Measurements from ENCODE around the gene FTCDNL1.

FTCDNL1 gene

DNA sequence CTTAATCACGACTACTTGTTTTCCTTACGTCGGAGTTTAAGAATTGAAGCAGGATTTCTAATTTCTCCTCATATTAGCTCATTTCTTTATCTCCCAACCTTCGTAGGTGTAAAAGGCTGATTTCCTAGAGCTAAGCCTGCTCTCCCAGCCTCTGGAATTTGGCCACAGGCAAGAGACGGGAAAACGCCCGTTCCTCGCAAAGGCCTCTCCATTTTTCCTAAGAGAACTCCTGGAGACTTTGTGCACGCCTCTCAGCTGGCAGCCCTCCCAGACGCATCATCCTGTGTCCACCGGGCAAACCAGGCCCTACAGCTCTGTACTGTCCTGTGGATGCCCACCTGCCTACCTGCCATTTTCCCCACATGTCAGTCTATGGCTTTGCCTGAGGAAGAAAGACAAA is 106.3 kb downstream of the FTCDNL1 start:
- Histone ChIP-seq H2BK5ac (ENCODE audit: low read depth, low read length, poor library complexity, severe bottlenecking) (no peak overlapping the region), H3K27ac (ENCODE audit: low read length, poor library complexity, severe bottlenecking) (no peak overlapping the region), H3K18ac (ENCODE audit: low read depth in 1 of 2, low read length in 2 of 2) (no peak overlapping the region), H3K9me3 (ENCODE audit: control insufficient read depth, low read length) (no peaks in the 10 kb centered on the region), H2BK12ac (ENCODE audit: low read length in 2 of 2) (no peak overlapping the region), H3K4me1 (ENCODE audit: control insufficient read depth, insufficient read depth, low read depth, low read length) (no peaks in the 10 kb centered on the region), H3K4me3 (ENCODE audit: insufficient read depth in 1 of 2, low read depth in 1 of 2, low read length in 2 of 2) (no peak overlapping the region), H3K4ac (ENCODE audit: low read depth in 1 of 2, low read length in 2 of 2) (no peak overlapping the region), H2AFZ (ENCODE audit: low read depth, low read length) (no peak overlapping the region), H2BK120ac (ENCODE audit: low read depth, low read length) (no peak overlapping the region), H3K14ac (ENCODE audit: low read length in 2 of 2) (no peak overlapping the region), H3K4me2 (ENCODE audit: low read length, poor library complexity, severe bottlenecking) (no peak overlapping the region), H3K36me3 (ENCODE audit: control insufficient read depth in 1 of 2, insufficient read depth in 2 of 2, low read depth in 1 of 2, low read length in 2 of 2) (no peaks in the 10 kb centered on the region), H4K91ac (ENCODE audit: low read length) (no peak overlapping the region), H3K23ac (ENCODE audit: low read length in 2 of 2) (no peak overlapping the region), H3K9ac (ENCODE audit: low read length) (no peak overlapping the region), H3K27me3 (ENCODE audit: control insufficient read depth in 1 of 2, insufficient read depth in 1 of 2, low read length in 2 of 2) (peaks cover 0 to 5% of the 10 kb centered on the region in 2 experiments), H2AK5ac (ENCODE audit: low read length, severe bottlenecking) (no peak overlapping the region), H2BK15ac (ENCODE audit: low read depth, poor library complexity, severe bottlenecking) (no peak overlapping the region), H4K8ac (ENCODE audit: low read length) (no peak overlapping the region), H3K79me1 (replicated peaks; ENCODE audit: low read length, poor library complexity, severe bottlenecking) (no peaks in the 10 kb centered on the region)
- DNase-seq: no peak
- 92% methylated on average over 11 of the region's 11 CpGs for WGBS

- no peak overlapping the region for H2AFZ ChIP-seq (ENCODE audit: low read depth, low read length)
- no peak overlapping the region for H2BK120ac ChIP-seq (ENCODE audit: low read depth, low read length)
- no peak overlapping the region for H2BK12ac ChIP-seq (ENCODE audit: low read length in 2 of 2)
- H3K27me3 ChIP-seq (ENCODE audit: control insufficient read depth in 1 of 2, insufficient read depth in 1 of 2, low read length in 2 of 2): peaks cover 0 to 5% of the 10 kb centered on the region in 2 experiments
- H2BK5ac ChIP-seq (ENCODE audit: low read depth, low read length, poor library complexity, severe bottlenecking): no peak overlapping the region
- H3K27ac ChIP-seq (ENCODE audit: low read length, poor library complexity, severe bottlenecking): no peak overlapping the region
- no peak overlapping the region for H4K8ac ChIP-seq (ENCODE audit: low read length)
- DNase-seq: no peak
- H2BK15ac ChIP-seq (ENCODE audit: low read depth, poor library complexity, severe bottlenecking): no peak overlapping the region
- no peaks in the 10 kb centered on the region for H3K36me3 ChIP-seq (ENCODE audit: control insufficient read depth in 1 of 2, insufficient read depth in 2 of 2, low read depth in 1 of 2, low read length in 2 of 2)
- no peak overlapping the region for H3K18ac ChIP-seq (ENCODE audit: low read depth in 1 of 2, low read length in 2 of 2)
- H3K23ac ChIP-seq (ENCODE audit: low read length in 2 of 2): no peak overlapping the region
- H3K4me2 ChIP-seq (ENCODE audit: low read length, poor library complexity, severe bottlenecking): no peak overlapping the region
- no peaks in the 10 kb centered on the region for H3K4me1 ChIP-seq (ENCODE audit: control insufficient read depth, insufficient read depth, low read depth, low read length)
- H2AK5ac ChIP-seq (ENCODE audit: low read length, severe bottlenecking): no peak overlapping the region
- no peak overlapping the region for H3K4ac ChIP-seq (ENCODE audit: low read depth in 1 of 2, low read length in 2 of 2)
- H3K9ac ChIP-seq (ENCODE audit: low read length): no peak overlapping the region
- no peak overlapping the region for H3K14ac ChIP-seq (ENCODE audit: low read length in 2 of 2)
- H3K79me1 ChIP-seq (replicated peaks; ENCODE audit: low read length, poor library complexity, severe bottlenecking): no peaks in the 10 kb centered on the region
- no peak overlapping the region for H3K4me3 ChIP-seq (ENCODE audit: insufficient read depth in 1 of 2, low read depth in 1 of 2, low read length in 2 of 2)
- WGBS: 83% methylated on average over 2 of the region's 5 CpGs
- H4K91ac ChIP-seq (ENCODE audit: low read length): no peak overlapping the region
- no peaks in the 10 kb centered on the region for H3K9me3 ChIP-seq (ENCODE audit: control insufficient read depth, low read length)
Measured at GRCh38 chr2:199744260-199744659, 106.7 kb downstream of the FTCDNL1 start.

- DNase-seq: no peak
- WGBS: 35% methylated on average over 3 of the region's 5 CpGs
- peaks cover 0 to 5% of the 10 kb centered on the region in 2 experiments for H3K27me3 ChIP-seq (ENCODE audit: control insufficient read depth in 1 of 2, insufficient read depth in 1 of 2, low read length in 2 of 2)
Measured at GRCh38 chr2:199743415-199744120, 107.4 kb downstream of the FTCDNL1 start.

GRCh38 chr2:199742884-199743283 is 108.1 kb downstream of the FTCDNL1 start:
- Histone ChIP-seq H3K23ac (ENCODE audit: low read length in 2 of 2) (no peak overlapping the region), H3K4ac (ENCODE audit: low read depth in 1 of 2, low read length in 2 of 2) (no peak overlapping the region), H3K36me3 (ENCODE audit: control insufficient read depth in 1 of 2, insufficient read depth in 2 of 2, low read depth in 1 of 2, low read length in 2 of 2) (no peaks in the 10 kb centered on the region), H2BK5ac (ENCODE audit: low read depth, low read length, poor library complexity, severe bottlenecking) (no peak overlapping the region), H2BK12ac (ENCODE audit: low read length in 2 of 2) (no peak overlapping the region), H2AFZ (ENCODE audit: low read depth, low read length) (no peak overlapping the region), H3K14ac (ENCODE audit: low read length in 2 of 2) (no peak overlapping the region), H3K4me2 (ENCODE audit: low read length, poor library complexity, severe bottlenecking) (no peak overlapping the region), H3K27ac (ENCODE audit: low read length, poor library complexity, severe bottlenecking) (no peak overlapping the region), H3K4me3 (ENCODE audit: insufficient read depth in 1 of 2, low read depth in 1 of 2, low read length in 2 of 2) (no peak overlapping the region), H3K79me1 (replicated peaks; ENCODE audit: low read length, poor library complexity, severe bottlenecking) (no peaks in the 10 kb centered on the region), H3K9me3 (ENCODE audit: control insufficient read depth, low read length) (no peaks in the 10 kb centered on the region), H4K8ac (ENCODE audit: low read length) (no peak overlapping the region), H3K9ac (ENCODE audit: low read length) (no peak overlapping the region), H3K18ac (ENCODE audit: low read depth in 1 of 2, low read length in 2 of 2) (no peak overlapping the region), H2BK15ac (ENCODE audit: low read depth, poor library complexity, severe bottlenecking) (no peak overlapping the region), H2BK120ac (ENCODE audit: low read depth, low read length) (no peak overlapping the region), H3K4me1 (ENCODE audit: control insufficient read depth, insufficient read depth, low read depth, low read length) (no peaks in the 10 kb centered on the region), H2AK5ac (ENCODE audit: low read length, severe bottlenecking) (no peak overlapping the region), H4K91ac (ENCODE audit: low read length) (no peak overlapping the region), H3K27me3 (ENCODE audit: control insufficient read depth in 1 of 2, insufficient read depth in 1 of 2, low read length in 2 of 2) (peaks cover 0 to 5% of the 10 kb centered on the region in 2 experiments)
- WGBS: 83% methylated on average over 2 of the region's 2 CpGs
- DNase-seq: no peak

More at GRCh38 chr2:199743415-199744120, 107.4 kb downstream of the FTCDNL1 start:
- Histone ChIP-seq H3K14ac (ENCODE audit: low read length in 2 of 2) (no peak overlapping the region), H3K4me1 (ENCODE audit: control insufficient read depth, insufficient read depth, low read depth, low read length) (no peaks in the 10 kb centered on the region), H3K9ac (ENCODE audit: low read length) (no peak overlapping the region), H2BK12ac (ENCODE audit: low read length in 2 of 2) (no peak overlapping the region), H2BK120ac (ENCODE audit: low read depth, low read length) (no peak overlapping the region), H2AFZ (ENCODE audit: low read depth, low read length) (no peak overlapping the region), H4K8ac (ENCODE audit: low read length) (no peak overlapping the region), H3K36me3 (ENCODE audit: control insufficient read depth in 1 of 2, insufficient read depth in 2 of 2, low read depth in 1 of 2, low read length in 2 of 2) (no peaks in the 10 kb centered on the region), H3K9me3 (ENCODE audit: control insufficient read depth, low read length) (no peaks in the 10 kb centered on the region), H3K4me3 (ENCODE audit: insufficient read depth in 1 of 2, low read depth in 1 of 2, low read length in 2 of 2) (no peak overlapping the region), H3K18ac (ENCODE audit: low read depth in 1 of 2, low read length in 2 of 2) (no peak overlapping the region), H3K4me2 (ENCODE audit: low read length, poor library complexity, severe bottlenecking) (no peak overlapping the region), H2AK5ac (ENCODE audit: low read length, severe bottlenecking) (no peak overlapping the region), H3K27ac (ENCODE audit: low read length, poor library complexity, severe bottlenecking) (no peak overlapping the region), H3K4ac (ENCODE audit: low read depth in 1 of 2, low read length in 2 of 2) (no peak overlapping the region), H2BK5ac (ENCODE audit: low read depth, low read length, poor library complexity, severe bottlenecking) (no peak overlapping the region), H4K91ac (ENCODE audit: low read length) (no peak overlapping the region), H2BK15ac (ENCODE audit: low read depth, poor library complexity, severe bottlenecking) (no peak overlapping the region), H3K23ac (ENCODE audit: low read length in 2 of 2) (no peak overlapping the region), H3K79me1 (replicated peaks; ENCODE audit: low read length, poor library complexity, severe bottlenecking) (no peaks in the 10 kb centered on the region)
